Thyroid gland (tissue), 4 donors: Measurements from ENCODE around the gene SECISBP2L.

Experiments
- POLR2A ChIP-seq, 2 donors: fragments of 450-650 bp; IDR thresholded peaks; one replicate each; pipeline ENCODE4 v1.6.1; 2017; ENCODE audit warnings: antibody characterized with exemption in 2 of 2, mild to moderate bottlenecking in 2 of 2, moderate library complexity in 1 of 2
- TF ChIP-seq, protein P1 (sequence below), 6 experiments: fragments of 200-600 bp in 3 of 6; fragments of 450-650 bp in 3 of 6; sonication (generic) in 3 of 6; IDR thresholded peaks; one replicate each; pipeline ENCODE4 v1.5.1; 2016 to 2019; ENCODE audit warnings: antibody characterized with exemption in 6 of 6, mild to moderate bottlenecking in 2 of 6, inconsistent platforms in 1 of 6, moderate library complexity in 1 of 6

DNA sequence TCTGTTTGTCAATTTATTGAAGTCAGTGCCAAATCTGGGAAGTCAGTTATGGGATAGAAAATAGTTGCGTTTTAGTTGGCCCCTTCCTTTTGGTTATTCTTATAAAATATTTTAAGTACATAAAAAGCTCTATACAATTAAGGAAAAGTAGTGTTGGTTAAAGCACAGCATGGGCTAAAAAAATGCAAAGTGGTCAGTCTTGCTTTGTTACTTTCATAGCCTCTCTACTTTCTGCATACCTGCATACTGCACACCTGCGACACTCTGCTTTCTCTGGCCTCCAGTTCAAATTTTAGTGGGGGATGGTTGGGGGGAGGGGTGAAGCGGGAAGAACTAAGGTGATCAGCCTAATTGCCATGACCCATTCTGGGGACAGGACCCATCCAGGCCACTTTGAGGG, 60.7 kb downstream of the SECISBP2L start:
- TF ChIP-seq, protein P1, sequence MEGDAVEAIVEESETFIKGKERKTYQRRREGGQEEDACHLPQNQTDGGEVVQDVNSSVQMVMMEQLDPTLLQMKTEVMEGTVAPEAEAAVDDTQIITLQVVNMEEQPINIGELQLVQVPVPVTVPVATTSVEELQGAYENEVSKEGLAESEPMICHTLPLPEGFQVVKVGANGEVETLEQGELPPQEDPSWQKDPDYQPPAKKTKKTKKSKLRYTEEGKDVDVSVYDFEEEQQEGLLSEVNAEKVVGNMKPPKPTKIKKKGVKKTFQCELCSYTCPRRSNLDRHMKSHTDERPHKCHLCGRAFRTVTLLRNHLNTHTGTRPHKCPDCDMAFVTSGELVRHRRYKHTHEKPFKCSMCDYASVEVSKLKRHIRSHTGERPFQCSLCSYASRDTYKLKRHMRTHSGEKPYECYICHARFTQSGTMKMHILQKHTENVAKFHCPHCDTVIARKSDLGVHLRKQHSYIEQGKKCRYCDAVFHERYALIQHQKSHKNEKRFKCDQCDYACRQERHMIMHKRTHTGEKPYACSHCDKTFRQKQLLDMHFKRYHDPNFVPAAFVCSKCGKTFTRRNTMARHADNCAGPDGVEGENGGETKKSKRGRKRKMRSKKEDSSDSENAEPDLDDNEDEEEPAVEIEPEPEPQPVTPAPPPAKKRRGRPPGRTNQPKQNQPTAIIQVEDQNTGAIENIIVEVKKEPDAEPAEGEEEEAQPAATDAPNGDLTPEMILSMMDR (IDR thresholded peaks at IDR 0.05) = no peak
- no peak for TF ChIP-seq POLR2A (IDR thresholded peaks at IDR 0.05)
